Measurements from ENCODE around the gene CCR7.

Gene CCR7

GRCh38 chr17:40511667-40512220 lies 53.5 kb downstream of the CCR7 start:
- no peak for DNase-seq

- no peak for DNase-seq
Observed at GRCh38 chr17:40511136-40511535, 54.1 kb downstream of the CCR7 start.

DNA sequence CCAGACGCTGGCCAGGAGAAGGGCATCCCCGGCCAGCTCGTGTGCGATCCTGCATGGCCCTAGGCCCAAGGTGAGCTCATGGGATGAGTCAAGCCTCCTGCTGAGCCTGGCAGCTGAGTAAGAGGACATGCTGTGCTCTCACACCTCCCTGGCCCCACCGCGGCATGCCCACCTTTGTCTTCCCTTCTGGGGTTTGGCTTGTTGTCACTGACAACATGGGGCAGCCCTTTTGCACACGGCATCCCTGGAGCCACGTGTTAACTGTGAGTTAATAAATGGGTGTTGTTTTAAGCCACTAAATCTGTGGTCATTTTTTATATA lies 55.0 kb downstream of the CCR7 start:
- no peak for DNase-seq

GRCh38 chr17:40509626-40510327 lies 55.5 kb downstream of the CCR7 start:
- DNase-seq: no peak

DNA sequence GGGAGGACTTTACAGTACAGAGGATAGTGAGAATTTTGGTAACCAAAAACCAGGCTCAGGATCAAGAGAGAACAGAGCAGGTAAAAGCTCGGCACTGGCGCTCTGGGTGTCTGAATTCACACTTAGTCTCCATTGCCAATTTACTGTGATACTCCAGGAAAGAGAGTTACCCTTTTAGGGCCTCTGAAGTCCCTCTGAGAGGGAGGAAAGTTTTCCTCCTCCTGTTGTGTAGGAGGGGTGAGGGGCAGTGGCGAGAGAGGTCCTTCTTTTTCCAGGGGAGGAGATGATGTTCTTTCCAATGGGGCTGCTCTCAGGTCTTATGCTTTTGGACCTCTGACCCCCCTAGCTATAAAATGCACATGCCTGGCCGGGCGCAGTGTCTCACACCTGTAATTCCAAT lies 58.5 kb downstream of the CCR7 start:
- DNase-seq: no peak

Data from CD4-positive, alpha-beta T cell treated with Interleukin-10 for 1 hour (primary cell).